D721Med (cell line): ENCODE data around the gene CAT.

ENCODE experiments used
- DNase-seq: peaks from one replicate; pipeline ENCODE4 v3.0.0; 2011; ENCODE audit warnings: low spot score; ENCODE audit not compliant: insufficient read length
- FAIRE-seq: peaks from 2 replicates; lab custom pipeline; 2011; peaks lifted over from hg19 to GRCh38; lab: Jason Lieb, UNC
- CTCF ChIP-seq: IDR thresholded peaks from 2 replicates; pipeline ENCODE4 v1.5.1; 2012; ENCODE audit warnings: mild to moderate bottlenecking, control low read depth; ENCODE audit not compliant: insufficient read depth; ENCODE audit errors: missing control alignments

CAT gene

GRCh38 chr11:34505874-34506273, 67.1 kb downstream of the CAT start:
- no peak for DNase-seq
- FAIRE-seq: no peak
- no peak for TF ChIP-seq CTCF

GRCh38 chr11:34507156-34507555, 68.4 kb downstream of the CAT start:
- no peak for TF ChIP-seq CTCF
- DNase-seq: no peak
- no peak for FAIRE-seq

- DNase-seq: no peak
- TF ChIP-seq CTCF: no peak
- no peak for FAIRE-seq
Measured at GRCh38 chr11:34507610-34508009, 68.9 kb downstream of the CAT start.

- no peak for TF ChIP-seq CTCF
- DNase-seq (no peak), FAIRE-seq (no peak)
Measured at GRCh38 chr11:34508524-34508923, 69.8 kb downstream of the CAT start.

GRCh38 chr11:34509336-34509876, 70.7 kb downstream of the CAT start:
- no peak for TF ChIP-seq CTCF
- DNase-seq: no peak
- no peak for FAIRE-seq

GRCh38 chr11:34510218-34510617, 71.5 kb downstream of the CAT start:
- FAIRE-seq: no peak
- no peak for DNase-seq
- no peak for TF ChIP-seq CTCF

- TF ChIP-seq CTCF: no peak
- DNase-seq: no peak
- no peak for FAIRE-seq
Measured at GRCh38 chr11:34510673-34511072, 71.9 kb downstream of the CAT start.
